ENCODE results near the gene PLXDC2. TPM values are rescaled to one million over a fixed set of nuclear protein-coding genes. Genes with fewer than 3 reads are reported as not detected.

Gene PLXDC2
- total RNA-seq: under 0.01 and 2.4 TPM in 2 replicates

GRCh38 chr10:19816411-19817230, at the start of gene PLXDC2:
Gene PLXDC2 (plus strand): TSS chr10:19816432.

